HCT116 (cell line): ENCODE data around the gene GDNF. TPM values are rescaled to one million over a fixed set of nuclear protein-coding genes. Genes with fewer than 3 reads are reported as not detected.

Experiments
- ATAC-seq: fragments of 200-7000 bp; cut with Tn5 transposase; 2 replicates; pipeline ENCODE4 v1.9.1; 2020; ENCODE audit warnings: mild to moderate bottlenecking, moderate library complexity
- BruUV-seq: library from RNA; stranded (reverse); fragments of 400-500 nt; replicated peaks from 2 replicates; lab custom pipeline; 2021; lab: Mats Ljungman, UMichigan
- CTCF ChIA-PET: fragments of 300-600 bp; sonication (Branson Sonifier 250); formaldehyde crosslinking; loops from one replicate; lab custom pipeline; 2021; ENCODE audit warnings: antibody characterized with exemption; lab: Charles Lee
- POLR2A ChIA-PET: fragments of 300-600, 350-600 bp; sonication (Branson Sonifier 250); formaldehyde crosslinking; loops from one replicate; lab custom pipeline; 2021; ENCODE audit warnings: antibody characterized with exemption; lab: Charles Lee
- RAD21 ChIA-PET, 2 experiments: fragments of 300-600 bp; sonication (Branson Sonifier 250); formaldehyde crosslinking; loops; one replicate each; lab custom pipeline; 2023; ENCODE audit warnings: low total read pairs in 2 of 2; ENCODE audit not compliant: uncharacterized antibody in 2 of 2, unreplicated experiment in 2 of 2, low non-redundant PET in 1 of 2; lab: Charles Lee
- DNase-seq: peaks from one replicate; pipeline ENCODE4 v3.0.0-alpha.2; 2010; ENCODE audit warnings: low read depth, low spot score
- H2AFZ ChIP-seq: fragments of 200-600 bp; shearing (Covaris generic), sonication (generic); 2 replicates; pipeline ENCODE4 v1.6.1; 2017; ENCODE audit warnings: low read depth, mixed run types, mixed read lengths, antibody characterized with exemption, low read length; ENCODE audit not compliant: poor library complexity, severe bottlenecking
- H3K27ac ChIP-seq: 2 replicates; pipeline ENCODE4 v1.5.1; 2012; ENCODE audit warnings: low read depth, low read length
- H3K27me3 ChIP-seq: fragments of 200-600 bp; sonication (generic); 2 replicates; pipeline ENCODE4 v1.6.1; 2016; ENCODE audit warnings: mixed run types, low read length, mixed read lengths; ENCODE audit not compliant: insufficient read depth
- H3K36me3 ChIP-seq, 2 experiments: fragments of 200-500 bp in 1 of 2; fragments of 200-600 bp in 1 of 2; sonication (Bioruptor generic) in 1 of 2; sonication (generic) in 1 of 2; 2 replicates each; pipeline versions ENCODE4 v1.5.1 to v1.6.1; 2014 to 2016; ENCODE audit warnings: low read length in 2 of 2, inconsistent platforms in 1 of 2, mixed read lengths in 1 of 2, mixed run types in 1 of 2; ENCODE audit not compliant: insufficient read depth in 2 of 2, control insufficient read depth in 1 of 2
- H3K4me1 ChIP-seq, 2 experiments: fragments of 200-600 bp in 1 of 2; sonication (generic) in 1 of 2; 2 replicates each; pipeline versions ENCODE4 v1.5.1 to v1.6.1; 2012 to 2017; ENCODE audit warnings: low read length in 2 of 2, inconsistent platforms in 1 of 2, mild to moderate bottlenecking in 1 of 2, mixed read lengths in 1 of 2, mixed run types in 1 of 2, moderate library complexity in 1 of 2; ENCODE audit not compliant: insufficient read depth in 2 of 2, control insufficient read depth in 1 of 2
- H3K4me2 ChIP-seq: fragments of 200-600 bp; sonication (generic); 2 replicates; pipeline ENCODE4 v1.6.1; 2017; ENCODE audit warnings: mixed run types, low read length, mixed read lengths
- H3K4me3 ChIP-seq, 2 experiments: fragments of 200-600 bp in 1 of 2; sonication (generic) in 1 of 2; replicated peaks in 1 of 2; 2 replicates each; pipeline ENCODE4 v1.5.1; 2011 to 2016; ENCODE audit warnings: low read length in 2 of 2, control low read depth in 1 of 2, low read depth in 1 of 2, mild to moderate bottlenecking in 1 of 2, mixed read lengths in 1 of 2, mixed run types in 1 of 2
- H3K79me2 ChIP-seq: fragments of 200-600 bp; sonication (generic); 2 replicates; pipeline ENCODE4 v1.6.1; 2017; ENCODE audit warnings: mild to moderate bottlenecking, mixed run types, low read length, moderate library complexity, mixed read lengths; ENCODE audit not compliant: insufficient read depth
- H3K9ac ChIP-seq: fragments of 200-600 bp; sonication (generic); 2 replicates; pipeline ENCODE4 v1.6.1; 2016; ENCODE audit warnings: low read length, mixed read lengths
- H3K9me2 ChIP-seq: fragments of 200-600 bp; sonication (generic), shearing (Covaris generic); 2 replicates; pipeline ENCODE4 v1.6.1; 2017; ENCODE audit warnings: mixed run types, mild to moderate bottlenecking, moderate library complexity; ENCODE audit not compliant: insufficient read depth
- H3K9me3 ChIP-seq, 2 experiments: fragments of 200-500 bp in 1 of 2; fragments of 200-600 bp in 1 of 2; sonication (Bioruptor generic) in 1 of 2; sonication (generic) in 1 of 2; 2 replicates each; pipeline ENCODE4 v1.6.1; 2014 to 2017; ENCODE audit warnings: low read length in 2 of 2, mixed read lengths in 2 of 2, inconsistent platforms in 1 of 2, low read depth in 1 of 2, mild to moderate bottlenecking in 1 of 2, mixed run types in 1 of 2, moderate library complexity in 1 of 2; ENCODE audit not compliant: control insufficient read depth in 1 of 2, insufficient read depth in 1 of 2
- H4K20me1 ChIP-seq: fragments of 200-600 bp; sonication (generic), shearing (Covaris generic); 2 replicates; pipeline ENCODE4 v1.6.1; 2017; ENCODE audit warnings: mixed run types, mild to moderate bottlenecking, moderate library complexity; ENCODE audit not compliant: insufficient read depth
- CEBPB ChIP-seq: IDR thresholded peaks from 2 replicates; pipeline ENCODE4 v1.6.1; 2012; ENCODE audit warnings: low read depth
- EGR1 ChIP-seq: IDR thresholded peaks from 2 replicates; pipeline ENCODE4 v1.6.1; 2012; ENCODE audit warnings: low read depth
- EZH2 ChIP-seq: fragments of 200-600 bp; sonication (generic); IDR thresholded peaks from 2 replicates; pipeline ENCODE4 v1.6.1; 2017; ENCODE audit warnings: antibody characterized with exemption, mixed run types
- FOSL1 ChIP-seq: IDR thresholded peaks from 2 replicates; pipeline ENCODE4 v1.6.1; 2012; ENCODE audit warnings: low read depth
- JUND ChIP-seq: IDR thresholded peaks from 2 replicates; pipeline ENCODE4 v1.6.1; 2012
- POLR2A ChIP-seq: IDR thresholded peaks from 2 replicates; pipeline ENCODE4 v1.7.0; 2011; ENCODE audit warnings: borderline replicate concordance; ENCODE audit not compliant: insufficient read depth, insufficient read length; ENCODE audit errors: extremely low read depth
- RAD21 ChIP-seq: IDR thresholded peaks from 2 replicates; pipeline ENCODE4 v1.6.1; 2012; ENCODE audit warnings: low read depth, mild to moderate bottlenecking
- SP1 ChIP-seq: IDR thresholded peaks from 2 replicates; pipeline ENCODE4 v1.6.1; 2012; ENCODE audit warnings: low read depth
- TCF7L2 ChIP-seq: IDR thresholded peaks from 2 replicates; pipeline ENCODE4 v1.7.0; 2011; ENCODE audit warnings: borderline replicate concordance, inconsistent platforms; ENCODE audit not compliant: insufficient read depth, insufficient read length; ENCODE audit errors: extremely low read depth
- YY1 ChIP-seq: IDR thresholded peaks from 2 replicates; pipeline ENCODE4 v1.6.1; 2011; ENCODE audit warnings: low read length, low read depth, moderate library complexity, mild to moderate bottlenecking; ENCODE audit not compliant: insufficient replicate concordance; ENCODE audit errors: extremely low read depth
- ZNF274 ChIP-seq: fragments of 200-500 bp; sonication (Bioruptor generic); IDR thresholded peaks from 2 replicates; pipeline ENCODE4 v1.6.1; 2014; ENCODE audit warnings: mild to moderate bottlenecking, low read depth, low read length, inconsistent platforms
- intact Hi-C: fragments of 100-400 bp; cut with micrococcal nuclease; formaldehyde crosslinking; loops from 2 replicates; pipeline ENCODE4 v1.10.0; 2022
- total RNA-seq: library from RNA; stranded (reverse); gene quantifications from one replicate; pipeline ENCODE4 v1.2.1, GENCODE V29; 2021; ENCODE audit not compliant: unreplicated experiment
- TF ChIP-seq, protein P1 (sequence below): IDR thresholded peaks from 2 replicates; pipeline ENCODE4 v1.6.1; 2012; ENCODE audit warnings: low read depth
- TF ChIP-seq, protein P2 (sequence below): IDR thresholded peaks from 2 replicates; pipeline ENCODE4 v1.6.1; 2012

The GDNF gene
- total RNA-seq, 1 experiment from 2014 or later: not detected

DNA sequence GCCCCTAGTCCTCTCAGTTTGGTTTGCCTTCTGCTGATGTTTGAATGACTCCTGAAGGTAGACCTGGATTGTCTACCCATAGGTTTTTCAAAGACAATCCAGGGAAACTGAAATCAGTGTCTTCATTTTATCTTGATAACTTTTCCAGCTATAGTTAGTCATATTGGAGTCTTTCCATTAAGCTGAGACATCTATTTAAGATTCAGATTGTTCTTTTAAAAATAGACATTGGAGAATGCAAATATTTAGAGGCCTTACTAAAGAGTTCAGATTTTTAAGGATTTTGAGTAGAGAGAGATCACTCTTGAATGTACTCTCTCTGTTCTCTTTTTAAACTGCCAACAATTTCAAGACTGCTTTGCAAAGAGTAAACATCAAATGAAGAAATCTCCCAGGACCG is 69.1 kb downstream of the GDNF start:
- Histone ChIP-seq H3K9me2 (no peaks in the 10 kb centered on the region), H3K79me2 (no peaks in the 10 kb centered on the region), H2AFZ (no peak overlapping the region)
- CTCF ChIA-PET: no interaction called here
- no peak for ATAC-seq
- no peak for DNase-seq
- no peak for TF ChIP-seq JUND
- no peak for TF ChIP-seq RAD21
- TF ChIP-seq, protein P1, sequence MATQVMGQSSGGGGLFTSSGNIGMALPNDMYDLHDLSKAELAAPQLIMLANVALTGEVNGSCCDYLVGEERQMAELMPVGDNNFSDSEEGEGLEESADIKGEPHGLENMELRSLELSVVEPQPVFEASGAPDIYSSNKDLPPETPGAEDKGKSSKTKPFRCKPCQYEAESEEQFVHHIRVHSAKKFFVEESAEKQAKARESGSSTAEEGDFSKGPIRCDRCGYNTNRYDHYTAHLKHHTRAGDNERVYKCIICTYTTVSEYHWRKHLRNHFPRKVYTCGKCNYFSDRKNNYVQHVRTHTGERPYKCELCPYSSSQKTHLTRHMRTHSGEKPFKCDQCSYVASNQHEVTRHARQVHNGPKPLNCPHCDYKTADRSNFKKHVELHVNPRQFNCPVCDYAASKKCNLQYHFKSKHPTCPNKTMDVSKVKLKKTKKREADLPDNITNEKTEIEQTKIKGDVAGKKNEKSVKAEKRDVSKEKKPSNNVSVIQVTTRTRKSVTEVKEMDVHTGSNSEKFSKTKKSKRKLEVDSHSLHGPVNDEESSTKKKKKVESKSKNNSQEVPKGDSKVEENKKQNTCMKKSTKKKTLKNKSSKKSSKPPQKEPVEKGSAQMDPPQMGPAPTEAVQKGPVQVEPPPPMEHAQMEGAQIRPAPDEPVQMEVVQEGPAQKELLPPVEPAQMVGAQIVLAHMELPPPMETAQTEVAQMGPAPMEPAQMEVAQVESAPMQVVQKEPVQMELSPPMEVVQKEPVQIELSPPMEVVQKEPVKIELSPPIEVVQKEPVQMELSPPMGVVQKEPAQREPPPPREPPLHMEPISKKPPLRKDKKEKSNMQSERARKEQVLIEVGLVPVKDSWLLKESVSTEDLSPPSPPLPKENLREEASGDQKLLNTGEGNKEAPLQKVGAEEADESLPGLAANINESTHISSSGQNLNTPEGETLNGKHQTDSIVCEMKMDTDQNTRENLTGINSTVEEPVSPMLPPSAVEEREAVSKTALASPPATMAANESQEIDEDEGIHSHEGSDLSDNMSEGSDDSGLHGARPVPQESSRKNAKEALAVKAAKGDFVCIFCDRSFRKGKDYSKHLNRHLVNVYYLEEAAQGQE: no peak
- no peak for TF ChIP-seq CEBPB
- no peak for TF ChIP-seq EZH2
- TF ChIP-seq SP1: no peak
- no peak for TF ChIP-seq EGR1
- TF ChIP-seq ZNF274: no peak
- no peak for TF ChIP-seq POLR2A
- no peak for TF ChIP-seq TCF7L2
- TF ChIP-seq YY1: no peak
- TF ChIP-seq FOSL1: no peak
- TF ChIP-seq, protein P2, sequence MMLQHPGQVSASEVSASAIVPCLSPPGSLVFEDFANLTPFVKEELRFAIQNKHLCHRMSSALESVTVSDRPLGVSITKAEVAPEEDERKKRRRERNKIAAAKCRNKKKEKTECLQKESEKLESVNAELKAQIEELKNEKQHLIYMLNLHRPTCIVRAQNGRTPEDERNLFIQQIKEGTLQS: no peak
- TF ChIP-seq, all 23 proteins: peak for 0
- Histone ChIP-seq H3K4me2 (no peak overlapping the region), H3K27me3 (no peaks in the 10 kb centered on the region), H3K9ac (no peak overlapping the region), H3K36me3 (no peaks in the 10 kb centered on the region), H3K27ac (no peak overlapping the region), H3K9me3 (peaks cover 5 to 8% of the 10 kb centered on the region in 2 experiments; a peak in 2 of 4 replicates), H3K4me1 (no peaks in the 10 kb centered on the region; a peak in 1 of 4 replicates), H3K4me3 (no peak overlapping the region), H4K20me1 (no peaks in the 10 kb centered on the region)
- intact Hi-C loops: no loop called here
- BruUV-seq: no TSS peak
- POLR2A ChIA-PET: no interaction called here
- RAD21 ChIA-PET: no interaction called here
